ENCODE measurements around the gene STK24.

Gene STK24

GRCh38 chr13:98486412-98486811 is 90.5 kb downstream of the STK24 start:
- H3K27ac ChIP-seq (ENCODE audit: low read depth, low read length): no peak overlapping the region
- H3K4me2 ChIP-seq (ENCODE audit: low read depth, low read length, poor library complexity, severe bottlenecking): no peak overlapping the region

GRCh38 chr13:98485561-98485960 is 91.3 kb downstream of the STK24 start:
- H3K27me3 ChIP-seq (ENCODE audit: low read length): no peaks in the 10 kb centered on the region
- no peaks in the 10 kb centered on the region for H3K9me3 ChIP-seq (ENCODE audit: insufficient read depth, low read length)
- no peak overlapping the region for H3K4me2 ChIP-seq (ENCODE audit: low read depth, low read length, poor library complexity, severe bottlenecking)
- H3K27ac ChIP-seq (ENCODE audit: low read depth, low read length): no peak overlapping the region
- H3F3A ChIP-seq (ENCODE audit: insufficient read depth): 0 out of 2 replicates have a peak, but pooled peaks cover 6% of the 10 kb centered on the region
- TF ChIP-seq EZH2phosphoT487 (conservative IDR thresholded peaks at IDR 0.05; ENCODE audit: low read length) (no peak), CTCF (IDR thresholded peaks at IDR 0.05; ENCODE audit: insufficient read depth, low read length, poor library complexity, severe bottlenecking) (no peak)
- H3K4me3 ChIP-seq (ENCODE audit: insufficient read depth, low read length, poor library complexity, severe bottlenecking): no peak overlapping the region
- no peak overlapping the region for H2AFZ ChIP-seq (ENCODE audit: low read depth, low read length, severe bottlenecking)
- no peak overlapping the region for H3K9ac ChIP-seq (ENCODE audit: low read length)
- no peaks in the 10 kb centered on the region for H3K9me2 ChIP-seq (replicated peaks; ENCODE audit: insufficient read depth, low read length)
- peaks cover 19% of the 10 kb centered on the region for H3K79me2 ChIP-seq (ENCODE audit: insufficient read depth, low read length)
- no peaks in the 10 kb centered on the region for H3K36me3 ChIP-seq (ENCODE audit: low read length)
- peaks cover 50% of the 10 kb centered on the region for H4K20me1 ChIP-seq (ENCODE audit: low read depth, low read length)

More at GRCh38 chr13:98486412-98486811, 90.5 kb downstream of the STK24 start:
- Histone ChIP-seq H3K9me2 (replicated peaks; ENCODE audit: insufficient read depth, low read length) (no peaks in the 10 kb centered on the region), H3K4me3 (ENCODE audit: insufficient read depth, low read length, poor library complexity, severe bottlenecking) (no peak overlapping the region), H3K9me3 (ENCODE audit: insufficient read depth, low read length) (no peaks in the 10 kb centered on the region), H2AFZ (ENCODE audit: low read depth, low read length, severe bottlenecking) (no peak overlapping the region), H3F3A (ENCODE audit: insufficient read depth) (0 out of 2 replicates have a peak, but pooled peaks cover 6% of the 10 kb centered on the region), H3K27me3 (ENCODE audit: low read length) (no peaks in the 10 kb centered on the region), H3K9ac (ENCODE audit: low read length) (no peak overlapping the region), H3K79me2 (ENCODE audit: insufficient read depth, low read length) (peaks cover 19% of the 10 kb centered on the region), H3K36me3 (ENCODE audit: low read length) (no peaks in the 10 kb centered on the region), H4K20me1 (ENCODE audit: low read depth, low read length) (peaks cover 58% of the 10 kb centered on the region)
- TF ChIP-seq EZH2phosphoT487 (conservative IDR thresholded peaks at IDR 0.05; ENCODE audit: low read length) (no peak), CTCF (IDR thresholded peaks at IDR 0.05; ENCODE audit: insufficient read depth, low read length, poor library complexity, severe bottlenecking) (no peak)

GRCh38 chr13:98484289-98485219 is 92.4 kb downstream of the STK24 start:
- Histone ChIP-seq H3K27ac (ENCODE audit: low read depth, low read length) (no peak overlapping the region), H3K9me2 (replicated peaks; ENCODE audit: insufficient read depth, low read length) (no peaks in the 10 kb centered on the region), H3K4me2 (ENCODE audit: low read depth, low read length, poor library complexity, severe bottlenecking) (no peak overlapping the region), H3K4me3 (ENCODE audit: insufficient read depth, low read length, poor library complexity, severe bottlenecking) (no peak overlapping the region), H3K27me3 (ENCODE audit: low read length) (no peaks in the 10 kb centered on the region), H3K9me3 (ENCODE audit: insufficient read depth, low read length) (no peaks in the 10 kb centered on the region), H4K20me1 (ENCODE audit: low read depth, low read length) (peaks cover 40% of the 10 kb centered on the region), H3K9ac (ENCODE audit: low read length) (no peak overlapping the region), H3K79me2 (ENCODE audit: insufficient read depth, low read length) (peaks cover 19% of the 10 kb centered on the region), H3K36me3 (ENCODE audit: low read length) (no peaks in the 10 kb centered on the region), H3F3A (ENCODE audit: insufficient read depth) (0 out of 2 replicates have a peak, but pooled peaks cover 6% of the 10 kb centered on the region), H2AFZ (ENCODE audit: low read depth, low read length, severe bottlenecking) (no peak overlapping the region)
- TF ChIP-seq CTCF (IDR thresholded peaks at IDR 0.05; ENCODE audit: insufficient read depth, low read length, poor library complexity, severe bottlenecking): no peak
- no peak for TF ChIP-seq EZH2phosphoT487 (conservative IDR thresholded peaks at IDR 0.05; ENCODE audit: low read length)

Data from SU-DHL-6 (cell line).